PFSK-1 (cell line): ENCODE results near the gene VNN1.

Experiments
- POLR2AphosphoS5 ChIP-seq: IDR thresholded peaks from 2 replicates; pipeline ENCODE4 v1.6.1; 2012; ENCODE audit warnings: low read depth, mild to moderate bottlenecking, control low read depth, low read length, moderate library complexity
- REST ChIP-seq, 2 experiments: IDR thresholded peaks; 2 replicates each; pipeline versions ENCODE4 v1.6.1 to v1.8.0; 2011 to 2012; ENCODE audit warnings: low read depth in 2 of 2, low read length in 2 of 2, control low read depth in 1 of 2, inconsistent platforms in 1 of 2, mild to moderate bottlenecking in 1 of 2, moderate library complexity in 1 of 2; ENCODE audit not compliant: insufficient read depth in 1 of 2
- SIN3A ChIP-seq: IDR thresholded peaks from 2 replicates; pipeline ENCODE4 v1.6.1; 2012; ENCODE audit warnings: mild to moderate bottlenecking, low read length, moderate library complexity, borderline replicate concordance; ENCODE audit not compliant: insufficient read depth
- TAF1 ChIP-seq: IDR thresholded peaks from 2 replicates; pipeline ENCODE4 v1.6.1; 2012; ENCODE audit warnings: low read length, control low read depth, borderline replicate concordance; ENCODE audit not compliant: insufficient read depth

- TF ChIP-seq POLR2AphosphoS5 (no peak), TAF1 (no peak), REST (IDR thresholded peaks at IDR 0.05; ENCODE audit: insufficient read depth in 1 of 2, low read depth in 2 of 2, low read length in 2 of 2) (no peak), SIN3A (no peak)
These were observed 44.1 kb downstream of the VNN1 start for GRCh38 chr6:132669690-132670291.
